Mammary epithelial cell (primary cell): ENCODE data around the gene FGF14.

Experiments used
- CTCF ChIP-seq, 2 donors: IDR thresholded peaks in 1 of 2; conservative IDR thresholded peaks in 1 of 2; 2 replicates each; pipeline ENCODE4 v1.5.1; 2011 to 2012; ENCODE audit warnings: inconsistent platforms in 2 of 2, low read length in 2 of 2, mild to moderate bottlenecking in 2 of 2, control low read depth in 1 of 2, low read depth in 1 of 2; ENCODE audit not compliant: insufficient read depth in 1 of 2; ENCODE audit errors: extremely low read depth in 1 of 2
- EZH2 ChIP-seq: IDR thresholded peaks from 2 replicates; pipeline ENCODE4 v1.6.1; 2012; ENCODE audit warnings: low read length, inconsistent platforms, borderline replicate concordance

GRCh38 chr13:101775267-101775666 is 626.6 kb downstream of the FGF14 start:
- TF ChIP-seq CTCF (conservative IDR thresholded peaks at IDR 0.05 in 1 of 2, IDR thresholded peaks at IDR 0.05 in 1 of 2; ENCODE audit: extremely low read depth in 1 of 2, insufficient read depth in 1 of 2, low read depth in 1 of 2, low read length in 2 of 2) (no peak), EZH2 (no peak)
